Activated CD8-positive, alpha-beta memory T cell treated with anti-CD3 and anti-CD28 coated beads for 1 hour (primary cell): Measurements from ENCODE around the gene BBOF1.
"Not testable (repeated sequence)": the region's sequence is repeated elsewhere in the genome, so short reads cannot be mapped to it uniquely, and the experiment has no call there.

Experiments used
- DNase-seq, 2 donors: peaks; one replicate each; pipeline ENCODE4 v3.0.0-alpha.2; 2020; ENCODE audit warnings: low read depth in 1 of 2; ENCODE audit errors: extremely low read depth in 1 of 2

BBOF1 gene

DNA sequence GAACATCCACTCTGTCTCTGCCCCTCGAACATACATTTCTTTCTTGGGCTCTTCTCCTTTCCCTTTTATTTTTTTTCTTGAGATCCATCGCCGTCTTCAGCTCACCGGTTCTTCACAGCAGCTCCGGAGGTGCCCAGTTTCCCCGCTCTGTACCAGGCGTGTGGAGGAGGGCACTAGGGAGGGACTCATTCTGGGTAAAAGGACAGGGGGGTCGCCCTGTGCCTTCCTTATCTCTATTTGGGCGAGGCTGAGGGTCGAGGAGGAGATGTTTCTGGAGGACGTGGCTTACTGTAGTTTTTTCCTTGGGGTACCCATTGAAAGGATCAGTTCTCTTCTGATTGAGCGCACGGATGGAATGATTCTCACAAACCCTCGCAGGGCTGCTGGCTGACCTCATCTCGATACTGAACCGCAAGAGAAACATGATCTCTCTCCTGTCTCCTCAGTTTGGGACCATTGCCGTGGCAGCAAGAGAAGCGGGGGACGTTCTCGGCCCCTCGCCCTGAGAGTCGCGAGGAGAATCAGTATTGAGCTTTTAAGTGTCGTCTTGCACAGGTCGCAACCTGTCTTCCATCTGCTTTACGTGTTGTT is 66.0 kb downstream of the BBOF1 start:
- DNase-seq = no peak

- DNase-seq = no peak
These were observed 66.7 kb downstream of the BBOF1 start for GRCh38 chr14:74085828-74086227.

DNA sequence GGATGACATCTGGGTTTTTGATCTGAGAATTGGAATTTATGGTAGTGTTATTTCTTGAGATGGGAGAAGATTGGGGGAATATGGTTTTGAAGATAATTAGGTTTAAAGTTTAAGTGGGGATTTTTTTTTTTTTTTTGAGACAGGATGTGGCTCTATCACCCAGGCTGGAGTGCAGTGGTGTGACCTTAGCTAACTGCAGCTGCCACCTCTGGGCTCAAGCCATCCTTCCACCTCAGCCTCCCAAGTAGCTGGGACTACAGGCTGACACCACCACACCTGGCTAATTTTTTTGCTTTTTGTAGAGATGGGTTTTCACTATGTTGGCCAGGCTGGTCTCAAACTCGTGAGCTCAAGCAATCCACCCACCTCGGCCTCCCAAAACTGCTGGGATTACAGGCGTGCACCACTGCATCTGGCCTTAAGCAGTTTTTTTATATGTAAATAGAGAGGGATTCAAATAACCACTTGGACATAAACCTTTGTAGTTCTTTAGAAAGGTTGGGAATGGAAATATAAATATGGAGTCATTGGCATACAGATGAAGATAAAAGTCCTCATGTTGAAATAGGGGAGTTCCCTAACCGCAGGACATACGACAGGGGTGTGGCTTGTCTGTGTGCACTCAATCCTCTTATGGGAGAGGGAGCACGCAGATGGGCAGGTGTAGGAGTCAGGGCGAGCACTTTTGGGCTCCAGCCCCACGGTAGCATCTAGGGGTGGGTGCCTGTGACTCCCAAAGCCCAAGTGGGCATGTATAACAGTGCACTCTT is 70.3 kb downstream of the BBOF1 start:
- no peak for DNase-seq

GRCh38 chr14:74105381-74105780 is 86.2 kb downstream of the BBOF1 start:
- no peak for DNase-seq

- no peak for DNase-seq
These were observed 90.2 kb downstream of the BBOF1 start for GRCh38 chr14:74109369-74109768.

DNA sequence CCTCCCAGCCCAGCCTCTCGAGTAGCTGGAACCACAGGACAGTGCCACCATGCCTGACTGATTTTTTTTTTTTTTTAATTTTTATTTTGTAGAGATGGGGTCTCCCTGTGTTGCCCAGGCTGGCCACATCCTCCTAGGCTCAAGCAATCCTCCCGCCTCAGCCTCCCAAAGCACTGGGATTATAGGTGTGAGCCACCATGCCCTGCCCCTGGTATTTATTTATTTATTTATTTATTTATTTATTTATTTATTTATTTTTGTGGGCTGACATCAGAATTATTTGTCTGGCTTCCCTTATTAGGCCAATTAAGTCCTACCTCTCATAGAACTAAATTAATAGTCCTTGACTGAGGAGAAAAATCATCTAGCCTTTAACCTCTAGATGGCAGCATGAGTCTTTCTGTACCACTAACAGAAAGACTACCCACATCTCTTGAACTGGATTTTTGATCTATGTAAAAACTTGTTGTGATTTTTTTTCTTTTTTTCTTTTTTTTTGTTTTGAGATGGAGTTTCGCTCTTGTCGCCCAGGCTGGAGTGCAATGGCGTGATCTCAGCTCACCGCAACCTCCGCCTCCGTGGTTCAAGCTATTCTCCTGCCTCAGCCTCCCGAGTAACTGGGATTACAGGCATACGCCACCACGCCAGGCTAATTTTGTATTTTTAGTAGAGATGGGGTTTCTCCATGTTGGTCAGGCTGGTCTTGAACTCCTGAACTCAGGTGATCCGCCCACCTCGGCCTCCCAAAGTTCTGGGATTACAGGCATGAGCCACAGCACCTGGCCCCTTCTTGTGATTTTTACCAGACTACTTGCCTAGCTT is 92.5 kb downstream of the BBOF1 start:
- not testable (repeated sequence) for DNase-seq
